HS-5 (cell line): ENCODE measurements around the gene NANOS3.

Source experiments
- DNase-seq: peaks from one replicate; pipeline ENCODE4 v3.0.0-alpha.2; 2012; ENCODE audit warnings: low read depth

The NANOS3 gene

DNA sequence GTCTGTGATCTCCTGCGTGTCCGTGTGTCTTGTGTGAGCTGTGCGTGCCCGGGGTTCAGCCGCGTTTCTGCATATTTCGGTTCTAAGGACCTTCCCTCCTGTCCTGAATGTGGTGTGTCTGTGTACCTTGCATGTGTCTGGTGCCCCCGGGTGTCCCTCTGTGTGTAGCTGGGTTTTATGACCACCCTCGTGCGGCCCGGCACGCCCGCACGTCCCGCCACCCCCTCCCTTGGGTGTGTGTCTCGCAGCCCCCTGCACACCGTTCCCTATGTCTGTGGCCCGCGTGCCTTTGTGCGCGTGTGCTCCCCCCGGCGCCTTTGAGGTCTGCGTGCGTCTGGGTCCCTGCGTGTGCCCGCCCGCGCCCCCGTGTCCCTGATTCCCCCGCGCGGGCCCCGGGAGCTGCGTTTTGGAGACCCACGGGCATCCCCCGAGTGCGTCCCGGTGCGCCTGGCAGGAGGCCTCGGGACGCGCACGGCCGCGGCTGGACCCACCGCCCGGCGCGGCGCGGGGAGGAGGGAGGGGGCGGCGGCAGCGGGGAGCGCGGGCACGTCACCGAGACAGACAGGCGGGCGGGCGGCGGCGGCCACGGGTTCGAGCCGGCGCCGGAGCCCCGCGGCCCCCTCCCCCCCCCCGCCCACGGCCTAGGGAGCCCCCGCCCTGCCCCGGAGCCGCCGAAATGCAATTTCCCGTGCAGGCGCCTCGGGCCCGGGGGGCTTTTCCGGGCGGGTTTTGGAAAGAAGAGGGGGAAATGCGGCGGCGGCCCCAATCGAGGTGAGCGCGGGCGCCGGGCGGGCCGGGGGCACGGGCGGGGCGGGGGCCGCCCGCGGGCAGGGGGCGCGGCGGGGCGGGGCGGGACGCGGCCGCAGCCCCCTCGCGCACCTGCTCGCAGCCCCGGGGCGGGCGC is 12.0 kb upstream of the NANOS3 start:
- DNase-seq: no peak

DNA sequence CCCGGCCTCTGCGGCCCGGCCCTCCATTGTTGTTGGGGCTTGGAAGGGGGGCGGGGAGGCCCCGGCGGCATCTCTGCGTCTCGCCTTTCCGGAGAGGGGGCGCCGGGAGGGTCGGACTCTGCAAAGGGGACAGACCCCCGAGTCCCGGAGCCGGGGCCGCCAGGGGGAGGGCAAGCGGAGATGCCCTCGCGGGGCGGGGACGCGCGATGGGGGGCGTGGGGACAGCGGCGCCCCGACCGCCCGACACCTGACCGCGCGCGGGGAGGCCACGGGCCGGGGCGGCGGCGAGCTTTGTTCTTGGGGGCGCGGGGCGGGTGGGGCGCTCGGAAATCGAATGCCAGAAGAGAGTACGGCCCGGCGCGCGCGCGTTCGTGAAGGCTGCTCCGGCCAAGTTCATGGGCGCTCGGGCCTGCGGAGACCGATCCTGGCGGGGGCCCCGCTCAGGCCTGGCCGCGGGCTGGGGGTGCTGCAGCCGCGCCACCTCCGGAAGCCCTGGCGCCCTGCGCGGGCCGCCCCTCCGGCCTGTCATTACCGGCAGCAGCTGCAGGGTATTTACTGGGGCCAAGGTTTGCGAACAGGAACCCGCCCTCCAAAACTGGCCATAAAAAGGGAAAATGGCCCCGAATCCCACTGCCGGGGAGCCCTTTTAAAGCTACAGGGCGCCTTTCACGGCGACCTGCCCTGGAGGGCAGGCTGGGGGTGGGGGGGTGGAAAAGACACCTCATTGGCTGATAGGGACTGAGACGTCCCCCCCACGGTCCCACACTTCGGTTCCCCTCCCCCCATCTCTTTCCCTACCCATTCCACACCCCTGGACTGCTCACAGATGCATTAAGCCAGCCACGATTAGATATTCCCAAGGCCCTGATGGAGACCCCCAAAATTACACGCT is 11.1 kb upstream of the NANOS3 start:
- DNase-seq: no peak

GRCh38 chr19:13866463-13867046 is 10.4 kb upstream of the NANOS3 start:
- no peak for DNase-seq

DNA sequence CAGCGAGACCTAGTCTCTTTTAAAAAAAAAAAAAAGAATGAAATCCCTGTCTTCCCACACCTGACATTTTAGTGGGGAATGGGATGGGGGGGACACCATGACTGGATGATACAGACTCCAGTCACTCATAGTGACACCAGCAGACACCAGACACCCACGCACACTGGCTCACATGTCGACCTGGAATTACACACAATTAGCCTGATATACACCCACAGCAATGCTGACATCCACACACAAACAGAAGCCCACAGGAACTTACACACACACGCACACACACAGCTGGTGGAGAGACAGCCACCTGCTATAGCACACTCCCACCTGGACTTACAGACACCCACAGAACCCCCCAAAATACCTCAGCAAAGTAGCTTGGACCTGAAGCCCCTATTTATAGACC is 8.3 kb upstream of the NANOS3 start:
- DNase-seq: no peak

- no peak for DNase-seq
Observed at GRCh38 chr19:13869281-13869680, 7.7 kb upstream of the NANOS3 start.

- DNase-seq: no peak
Observed at GRCh38 chr19:13870873-13871272, 6.1 kb upstream of the NANOS3 start.

DNA sequence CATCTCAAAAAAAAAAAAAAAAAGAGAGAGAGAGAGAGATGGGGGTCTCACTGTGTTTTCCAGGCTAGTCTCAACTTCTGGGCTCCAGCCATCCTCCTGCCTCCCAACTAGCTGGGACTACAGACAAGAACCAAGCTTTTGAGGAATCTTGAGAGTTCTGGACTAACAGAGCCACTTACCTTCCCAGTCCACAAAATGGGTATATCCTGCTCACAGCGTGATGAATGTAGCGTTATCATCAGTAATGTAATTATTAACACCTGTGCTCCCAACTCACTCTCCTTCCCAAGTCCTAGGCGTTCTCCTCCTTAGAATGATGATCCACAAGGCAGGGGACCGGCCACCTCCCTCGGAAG is 4.6 kb upstream of the NANOS3 start:
- no peak for DNase-seq

GRCh38 chr19:13872695-13873389 is 4.1 kb upstream of the NANOS3 start:
- no peak for DNase-seq

DNA sequence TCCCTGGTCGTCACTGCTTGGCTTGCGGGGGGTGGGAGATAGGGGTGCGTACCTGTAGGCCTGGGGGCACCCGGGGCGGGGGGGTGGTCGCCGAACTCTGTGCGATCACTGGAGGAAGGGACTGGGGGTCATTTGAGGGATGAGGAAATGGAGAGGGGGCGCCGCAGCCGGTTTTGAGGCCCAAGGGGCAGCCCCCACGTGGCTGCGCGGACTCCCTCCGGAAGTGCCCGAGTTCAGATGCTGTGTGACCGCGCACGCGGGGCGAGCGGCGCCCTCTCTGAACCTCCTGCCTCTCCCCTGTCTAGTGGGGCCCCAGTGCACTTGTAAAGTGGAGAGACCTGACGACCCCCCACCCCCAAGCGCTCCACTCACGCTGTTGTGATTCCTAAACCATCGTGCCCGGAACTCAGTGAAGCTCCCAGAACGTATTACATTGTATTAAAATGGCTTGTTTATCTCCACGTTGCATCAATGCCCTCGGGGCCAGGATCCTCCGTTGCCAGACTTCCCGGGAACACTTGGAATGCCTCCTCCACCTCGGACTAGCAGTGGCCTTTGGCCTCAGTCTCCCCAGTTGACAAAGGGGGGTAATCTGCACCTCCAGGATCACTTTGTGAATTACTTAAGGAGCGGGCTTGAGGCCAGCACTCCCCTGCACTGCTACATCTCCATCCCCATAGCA is 3.0 kb upstream of the NANOS3 start:
- no peak for DNase-seq

DNA sequence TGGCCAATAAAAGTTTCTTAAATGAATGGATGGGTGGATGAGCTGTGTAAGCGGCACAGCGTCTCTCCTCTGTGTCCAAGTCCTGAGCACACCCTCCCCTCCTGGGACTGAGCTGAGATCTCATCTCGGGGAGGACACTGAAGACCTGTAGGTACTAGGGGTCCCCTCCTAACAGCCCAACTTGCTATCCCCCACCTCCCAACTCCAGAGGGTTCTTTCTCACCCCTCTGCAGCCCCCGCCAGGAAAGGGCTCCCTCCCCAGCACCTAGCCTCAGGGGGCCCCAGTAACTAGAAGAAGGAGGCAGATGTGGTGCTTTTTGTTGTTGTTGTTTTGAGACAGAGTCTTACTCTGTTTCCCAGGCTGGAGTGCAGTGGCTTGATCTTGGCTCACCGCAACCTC is 1.1 kb upstream of the NANOS3 start:
- DNase-seq: no peak

DNA sequence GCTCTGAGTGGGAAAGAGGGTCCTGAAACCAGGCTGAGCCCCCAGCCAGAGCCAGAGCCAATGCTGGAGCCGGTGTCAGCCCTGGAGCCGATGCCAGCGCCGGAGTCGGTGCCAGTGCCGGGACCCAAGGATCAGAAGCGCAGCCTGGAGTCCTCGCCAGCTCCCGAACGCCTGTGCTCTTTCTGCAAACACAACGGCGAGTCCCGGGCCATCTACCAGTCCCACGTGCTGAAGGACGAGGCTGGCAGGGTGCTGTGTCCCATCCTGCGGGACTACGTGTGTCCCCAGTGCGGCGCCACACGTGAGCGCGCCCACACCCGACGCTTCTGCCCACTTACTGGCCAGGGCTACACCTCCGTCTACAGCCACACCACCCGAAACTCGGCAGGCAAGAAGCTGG is 369 bp downstream of the NANOS3 start:
- DNase-seq: no peak

DNA sequence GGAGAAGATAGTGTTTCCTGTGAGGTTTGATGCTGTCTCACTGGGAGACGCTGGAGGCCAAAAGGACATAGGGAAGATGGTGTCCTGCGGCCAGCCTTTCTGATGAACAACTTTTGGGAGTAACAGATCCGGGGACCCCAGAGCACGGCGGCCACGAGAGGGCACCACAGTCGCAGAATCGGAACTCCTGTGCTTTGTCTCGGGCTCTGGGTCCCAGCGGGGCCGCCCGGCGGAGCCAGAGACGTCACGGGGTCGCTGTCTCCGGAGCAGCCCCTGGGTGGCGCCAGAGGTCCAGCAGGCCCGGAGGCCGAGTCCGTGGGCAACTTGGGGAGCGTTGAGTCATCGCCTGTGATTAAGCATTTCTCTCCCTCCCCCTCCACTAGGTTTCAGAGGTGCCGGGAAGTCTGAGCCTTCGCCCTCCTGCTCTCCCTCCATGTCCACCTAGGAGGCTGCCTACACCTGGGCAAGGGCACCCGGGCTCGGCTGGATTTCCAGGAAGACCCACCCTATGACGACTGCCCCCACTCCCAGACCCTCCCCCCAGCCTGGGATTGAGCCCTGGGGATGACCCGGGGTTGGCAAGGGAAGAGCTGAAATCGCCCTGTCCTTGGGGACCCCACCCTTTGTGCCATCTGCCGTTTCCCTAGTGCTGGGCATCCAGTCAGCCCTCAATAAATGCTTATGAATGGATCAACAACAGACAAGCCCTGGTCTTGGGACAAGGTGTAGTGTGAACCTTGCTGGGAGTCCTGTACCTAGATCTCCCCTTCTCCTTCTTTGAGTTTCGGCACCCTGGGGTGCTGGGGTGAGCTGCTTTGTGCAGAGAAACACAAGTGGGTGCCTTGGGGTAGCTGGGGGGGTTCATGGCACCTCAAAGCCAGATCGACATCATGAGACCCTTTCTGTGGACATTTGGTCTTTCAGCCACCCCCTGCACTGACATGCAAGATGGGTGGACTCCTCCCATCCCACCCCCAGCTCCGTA is 3.4 kb downstream of the NANOS3 start:
- peak; percentile 93 for DNase-seq

- no peak for DNase-seq
Observed at GRCh38 chr19:13881251-13881691, 4.3 kb downstream of the NANOS3 start.

DNA sequence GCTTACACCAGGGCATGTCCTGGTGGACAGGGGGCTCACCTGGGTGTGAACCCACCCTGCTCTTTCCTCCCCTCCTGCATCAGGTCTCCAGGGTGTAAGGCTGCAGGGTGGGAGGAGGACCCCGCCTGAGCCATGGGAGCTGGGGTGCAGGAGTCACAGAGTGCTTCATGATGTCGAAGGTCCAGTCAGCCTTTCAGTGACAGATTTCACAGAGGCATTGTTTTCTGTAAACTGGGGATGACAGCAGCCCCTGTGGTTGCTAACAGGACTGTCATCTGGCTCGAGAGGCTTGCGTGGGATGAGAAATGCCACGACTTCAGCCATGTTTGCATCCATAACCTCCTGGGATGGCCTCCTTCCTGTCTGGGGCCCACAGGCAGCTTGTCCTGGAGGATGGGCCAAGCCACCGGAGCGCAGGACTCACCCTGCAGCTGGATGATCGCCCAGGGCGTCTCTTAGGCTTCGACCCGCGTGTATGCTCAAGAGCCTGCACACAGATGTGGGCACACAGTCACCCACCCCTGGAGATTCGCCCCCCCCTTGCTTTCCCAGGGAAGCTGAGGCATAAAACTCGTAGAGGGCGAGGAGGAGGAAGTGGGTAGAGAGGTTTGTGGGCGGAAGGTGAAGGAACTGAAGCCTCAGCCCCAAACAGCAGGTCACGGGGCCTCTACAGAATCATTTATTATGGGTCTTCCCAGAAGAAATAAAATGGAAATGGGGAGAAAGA is 4.9 kb downstream of the NANOS3 start:
- DNase-seq: no peak

GRCh38 chr19:13882419-13882795 is 5.5 kb downstream of the NANOS3 start:
- DNase-seq: no peak

DNA sequence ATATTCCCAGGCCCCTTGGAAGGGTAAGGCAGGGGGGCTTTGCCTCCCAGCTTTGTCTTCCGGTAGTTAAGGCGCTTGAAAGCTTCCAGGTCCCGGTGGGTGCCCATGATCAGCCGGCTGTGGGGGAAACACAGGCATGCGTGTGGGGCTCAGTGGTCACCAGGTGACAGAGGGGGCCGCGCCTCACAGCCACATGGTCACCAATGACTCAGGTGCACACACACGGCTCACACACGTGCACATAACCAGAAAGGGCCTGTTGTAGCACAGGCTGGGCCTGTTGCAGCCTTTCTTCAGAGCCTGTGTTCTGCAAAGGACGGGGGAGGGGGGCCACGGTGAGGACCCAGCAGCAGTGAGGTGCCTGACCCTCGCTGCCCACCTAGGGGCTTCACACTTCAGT is 5.9 kb downstream of the NANOS3 start:
- DNase-seq: no peak

DNA sequence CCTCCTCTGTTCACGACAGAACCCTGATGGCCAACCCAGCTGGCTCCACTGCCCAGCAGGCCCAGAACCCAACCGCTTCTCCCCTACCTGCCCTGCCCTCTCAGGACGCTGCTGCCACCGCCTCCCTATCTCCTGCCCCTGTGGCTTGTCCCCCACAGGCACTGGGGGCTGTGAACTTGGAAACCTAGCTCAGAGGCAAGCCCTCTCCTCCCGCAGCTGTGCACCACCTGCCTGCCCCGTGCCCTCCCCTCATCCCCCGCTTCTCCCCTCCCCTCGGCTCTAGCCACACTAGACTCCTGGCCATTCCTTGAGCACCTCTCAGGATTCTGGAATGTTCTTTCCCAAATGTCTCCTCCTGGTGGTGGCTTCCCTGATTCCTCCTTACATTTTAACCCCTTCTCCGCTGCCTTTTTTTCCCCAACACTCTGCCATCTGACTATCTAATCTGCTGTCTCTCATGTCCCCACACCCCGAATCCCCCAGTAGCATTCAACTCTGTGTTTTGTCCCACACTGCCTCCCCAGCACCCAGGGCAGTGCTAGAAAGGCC is 6.7 kb downstream of the NANOS3 start:
- no peak for DNase-seq

GRCh38 chr19:13884726-13885591 is 8.0 kb downstream of the NANOS3 start:
- no peak for DNase-seq
